ENCODE data around the gene SEC31A. TPM values are rescaled to one million over a fixed set of nuclear protein-coding genes. Genes with fewer than 3 reads are reported as not detected.

The SEC31A gene
- total and polyA plus RNA-seq, 2 experiments from 2014 or later, result 91.0 to 98.8 TPM

- TF ChIP-seq POLR2AphosphoS5 (IDR thresholded peaks at IDR 0.05; ENCODE audit: low read depth) (no peak), ETS1 (IDR thresholded peaks at IDR 0.05) (no peak)
Observed at GRCh38 chr4:82852751-82853285, 38.1 kb downstream of the SEC31A start (continued).

- TF ChIP-seq, protein P1, sequence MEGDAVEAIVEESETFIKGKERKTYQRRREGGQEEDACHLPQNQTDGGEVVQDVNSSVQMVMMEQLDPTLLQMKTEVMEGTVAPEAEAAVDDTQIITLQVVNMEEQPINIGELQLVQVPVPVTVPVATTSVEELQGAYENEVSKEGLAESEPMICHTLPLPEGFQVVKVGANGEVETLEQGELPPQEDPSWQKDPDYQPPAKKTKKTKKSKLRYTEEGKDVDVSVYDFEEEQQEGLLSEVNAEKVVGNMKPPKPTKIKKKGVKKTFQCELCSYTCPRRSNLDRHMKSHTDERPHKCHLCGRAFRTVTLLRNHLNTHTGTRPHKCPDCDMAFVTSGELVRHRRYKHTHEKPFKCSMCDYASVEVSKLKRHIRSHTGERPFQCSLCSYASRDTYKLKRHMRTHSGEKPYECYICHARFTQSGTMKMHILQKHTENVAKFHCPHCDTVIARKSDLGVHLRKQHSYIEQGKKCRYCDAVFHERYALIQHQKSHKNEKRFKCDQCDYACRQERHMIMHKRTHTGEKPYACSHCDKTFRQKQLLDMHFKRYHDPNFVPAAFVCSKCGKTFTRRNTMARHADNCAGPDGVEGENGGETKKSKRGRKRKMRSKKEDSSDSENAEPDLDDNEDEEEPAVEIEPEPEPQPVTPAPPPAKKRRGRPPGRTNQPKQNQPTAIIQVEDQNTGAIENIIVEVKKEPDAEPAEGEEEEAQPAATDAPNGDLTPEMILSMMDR (conservative IDR thresholded peaks at IDR 0.05; ENCODE audit: low read depth in 2 of 2), result peak; percentile 60 to 64
- TF ChIP-seq ETS1 (IDR thresholded peaks at IDR 0.05), result no peak
- Mint-ChIP-seq H3K27ac (no peak overlapping the region), H3K4me1 (no peaks in the 10 kb centered on the region), H3K27me3 (ENCODE audit: insufficient read depth, low read depth, poor library complexity) (no peaks in the 10 kb centered on the region), H3K4me3 (no peak overlapping the region), H3K36me3 (ENCODE audit: low read depth) (peaks cover 60% of the 10 kb centered on the region), H3K9me3 (no peaks in the 10 kb centered on the region)
- Histone ChIP-seq H3K4me2 (no peak overlapping the region), H3F3A (replicated peaks; ENCODE audit: low read depth) (no peaks in the 10 kb centered on the region), H3K36me3 (ENCODE audit: insufficient read depth) (peaks cover 32% of the 10 kb centered on the region; the same call in 1 of the 2 replicates), H2AFZ (no peak overlapping the region), H3K4me1 (ENCODE audit: insufficient read depth) (no peaks in the 10 kb centered on the region), H3K27me3 (ENCODE audit: insufficient read depth) (no peaks in the 10 kb centered on the region), H3K27ac (ENCODE audit: low read depth) (no peak overlapping the region), H3K4me3 (no peak overlapping the region), H4K20me1 (replicated peaks; ENCODE audit: insufficient read depth) (peaks cover 12% of the 10 kb centered on the region; the same call in 1 of the 2 replicates), H3K9me2 (ENCODE audit: insufficient read depth) (no peaks in the 10 kb centered on the region), H3K79me2 (replicated peaks; ENCODE audit: insufficient read depth) (no peaks in the 10 kb centered on the region)
- DNase-seq (ENCODE audit: low spot score) (peak; percentile 77), ATAC-seq (peak; percentile 41; the same call in 2 of the 3 replicates)
Observed at GRCh38 chr4:82851885-82852750, 38.8 kb downstream of the SEC31A start.

DNA sequence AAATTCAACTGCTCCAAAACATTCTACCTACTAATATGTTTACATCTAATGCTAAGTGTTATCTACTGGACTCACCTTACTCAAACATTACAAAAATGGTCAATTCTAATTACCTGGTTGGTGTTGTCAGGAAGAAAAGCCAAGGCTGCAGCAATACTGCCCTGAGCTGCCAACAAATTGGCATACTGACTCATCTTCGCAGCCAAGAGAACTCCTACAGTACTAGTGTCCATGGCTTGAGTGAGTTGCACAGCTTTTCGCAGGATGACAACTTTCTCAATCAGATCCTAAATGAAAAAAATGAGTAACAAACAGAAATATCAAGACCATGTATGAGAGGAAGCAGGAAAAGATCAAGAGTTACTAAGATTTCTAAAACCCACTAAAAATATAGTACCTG, 39.6 kb downstream of the SEC31A start:
- H2AFZ ChIP-seq, result no peak overlapping the region
- H3K79me2 ChIP-seq (replicated peaks; ENCODE audit: insufficient read depth), result no peaks in the 10 kb centered on the region
- Mint-ChIP-seq H3K4me1 (no peaks in the 10 kb centered on the region), H3K27ac (no peak overlapping the region), H3K36me3 (ENCODE audit: low read depth) (peaks cover 59% of the 10 kb centered on the region), H3K4me3 (no peak overlapping the region), H3K9me3 (no peaks in the 10 kb centered on the region), H3K27me3 (ENCODE audit: insufficient read depth, low read depth, poor library complexity) (peaks cover 3% of the 10 kb centered on the region)
- peaks cover 27% of the 10 kb centered on the region; the same call in 1 of the 2 replicates for H3K36me3 ChIP-seq (ENCODE audit: insufficient read depth)
- no peaks in the 10 kb centered on the region for H3K27me3 ChIP-seq (ENCODE audit: insufficient read depth)
- H3K27ac ChIP-seq (ENCODE audit: low read depth), result no peak overlapping the region
- no peaks in the 10 kb centered on the region for H3K9me2 ChIP-seq (ENCODE audit: insufficient read depth)
- no peak overlapping the region for H3K4me2 ChIP-seq
- H3K4me1 ChIP-seq (ENCODE audit: insufficient read depth), result no peaks in the 10 kb centered on the region
- peaks cover 8% of the 10 kb centered on the region; the same call in 1 of the 2 replicates for H4K20me1 ChIP-seq (replicated peaks; ENCODE audit: insufficient read depth)
- no peak for ATAC-seq
- DNase-seq (ENCODE audit: low spot score), result no peak
- no peaks in the 10 kb centered on the region for H3F3A ChIP-seq (replicated peaks; ENCODE audit: low read depth)
- H3K4me3 ChIP-seq, result no peak overlapping the region
- TF ChIP-seq, protein P2, sequence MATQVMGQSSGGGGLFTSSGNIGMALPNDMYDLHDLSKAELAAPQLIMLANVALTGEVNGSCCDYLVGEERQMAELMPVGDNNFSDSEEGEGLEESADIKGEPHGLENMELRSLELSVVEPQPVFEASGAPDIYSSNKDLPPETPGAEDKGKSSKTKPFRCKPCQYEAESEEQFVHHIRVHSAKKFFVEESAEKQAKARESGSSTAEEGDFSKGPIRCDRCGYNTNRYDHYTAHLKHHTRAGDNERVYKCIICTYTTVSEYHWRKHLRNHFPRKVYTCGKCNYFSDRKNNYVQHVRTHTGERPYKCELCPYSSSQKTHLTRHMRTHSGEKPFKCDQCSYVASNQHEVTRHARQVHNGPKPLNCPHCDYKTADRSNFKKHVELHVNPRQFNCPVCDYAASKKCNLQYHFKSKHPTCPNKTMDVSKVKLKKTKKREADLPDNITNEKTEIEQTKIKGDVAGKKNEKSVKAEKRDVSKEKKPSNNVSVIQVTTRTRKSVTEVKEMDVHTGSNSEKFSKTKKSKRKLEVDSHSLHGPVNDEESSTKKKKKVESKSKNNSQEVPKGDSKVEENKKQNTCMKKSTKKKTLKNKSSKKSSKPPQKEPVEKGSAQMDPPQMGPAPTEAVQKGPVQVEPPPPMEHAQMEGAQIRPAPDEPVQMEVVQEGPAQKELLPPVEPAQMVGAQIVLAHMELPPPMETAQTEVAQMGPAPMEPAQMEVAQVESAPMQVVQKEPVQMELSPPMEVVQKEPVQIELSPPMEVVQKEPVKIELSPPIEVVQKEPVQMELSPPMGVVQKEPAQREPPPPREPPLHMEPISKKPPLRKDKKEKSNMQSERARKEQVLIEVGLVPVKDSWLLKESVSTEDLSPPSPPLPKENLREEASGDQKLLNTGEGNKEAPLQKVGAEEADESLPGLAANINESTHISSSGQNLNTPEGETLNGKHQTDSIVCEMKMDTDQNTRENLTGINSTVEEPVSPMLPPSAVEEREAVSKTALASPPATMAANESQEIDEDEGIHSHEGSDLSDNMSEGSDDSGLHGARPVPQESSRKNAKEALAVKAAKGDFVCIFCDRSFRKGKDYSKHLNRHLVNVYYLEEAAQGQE (IDR thresholded peaks at IDR 0.05; ENCODE audit: unreplicated experiment), result no peak
- TF ChIP-seq ETS1 (IDR thresholded peaks at IDR 0.05), result no peak
- TF ChIP-seq CREB1 (CRISPR knock-in tag; IDR thresholded peaks at IDR 0.05; ENCODE audit: low read depth), result no peak
- no peak for TF ChIP-seq EZH2phosphoT487 (IDR thresholded peaks at IDR 0.05; ENCODE audit: unreplicated experiment)
- no peak for TF ChIP-seq POLR2AphosphoS5 (IDR thresholded peaks at IDR 0.05; ENCODE audit: low read depth)
- no peak for TF ChIP-seq JUNB (IDR thresholded peaks at IDR 0.05; ENCODE audit: unreplicated experiment)
- TF ChIP-seq STAT1 (IDR thresholded peaks at IDR 0.05; ENCODE audit: unreplicated experiment), result no peak

Data from GM23338 (cell line).